Omental fat pad (tissue), 4 donors: ENCODE measurements around the gene RNF13. TPM values are rescaled to one million over a fixed set of nuclear protein-coding genes. Genes with fewer than 3 reads are reported as not detected.
A peak's percentile ranks its signal among the peaks of the same experiment; 100 is the strongest.

Source experiments
- ATAC-seq: fragments of 150-250 bp; one replicate; pipeline ENCODE4 v1.9.1; 2016; ENCODE audit warnings: mild to moderate bottlenecking, moderate library complexity; ENCODE audit not compliant: low FRiP score
- DNase-seq: peaks from one replicate; pipeline ENCODE4 v3.0.0-alpha.2; 2019; ENCODE audit warnings: low spot score
- CTCF ChIP-seq, 3 donors: fragments of 450-650 bp; IDR thresholded peaks; one replicate each; pipeline ENCODE4 v1.5.1; 2016 to 2017; ENCODE audit warnings: antibody characterized with exemption in 3 of 3, mild to moderate bottlenecking in 3 of 3, moderate library complexity in 2 of 3
- total RNA-seq, 4 donors: library from RNA; depleted of rRNA; stranded (reverse); fragments of >200 nt; gene quantifications; one replicate each; pipeline ENCODE4 v1.1.0, GENCODE V29; 2016

The RNF13 gene
- total RNA-seq, 4 donors from 2014 or later, result 77.7 to 105 (median 95.9) TPM

- no peak for DNase-seq
- TF ChIP-seq CTCF (IDR thresholded peaks at IDR 0.05), result no peak
- no peak for ATAC-seq
These were observed 42.8 kb upstream of the RNF13 start for GRCh38 chr3:149770246-149770645.

GRCh38 chr3:149771652-149772271 is 41.3 kb upstream of the RNF13 start:
- ATAC-seq, result no peak
- peak; percentile 51 for DNase-seq

GRCh38 chr3:149772861-149773260 is 40.2 kb upstream of the RNF13 start:
- no peak for ATAC-seq
- no peak for TF ChIP-seq CTCF (IDR thresholded peaks at IDR 0.05)
- DNase-seq, result no peak

More at GRCh38 chr3:149771652-149772271, 41.3 kb upstream of the RNF13 start:
- peak in 1 of 3 donors; percentile 31 for TF ChIP-seq CTCF (IDR thresholded peaks at IDR 0.05)

GRCh38 chr3:149776170-149776569 is 36.8 kb upstream of the RNF13 start:
- DNase-seq, result no peak
- ATAC-seq, result no peak
- TF ChIP-seq CTCF (IDR thresholded peaks at IDR 0.05), result no peak

- DNase-seq (no peak), ATAC-seq (no peak)
- no peak for TF ChIP-seq CTCF (IDR thresholded peaks at IDR 0.05)
These were observed 35.4 kb upstream of the RNF13 start for GRCh38 chr3:149777414-149778214.

GRCh38 chr3:149781211-149781610 is 31.8 kb upstream of the RNF13 start:
- no peak for TF ChIP-seq CTCF (IDR thresholded peaks at IDR 0.05)

GRCh38 chr3:149781741-149782140 is 31.3 kb upstream of the RNF13 start:
- DNase-seq (no peak), ATAC-seq (no peak)
- TF ChIP-seq CTCF (IDR thresholded peaks at IDR 0.05), result no peak

More at GRCh38 chr3:149781211-149781610, 31.8 kb upstream of the RNF13 start:
- no peak for ATAC-seq
- no peak for DNase-seq
